OCI-LY7 (cell line): ENCODE results near the gene VEGFB. TPM values are rescaled to one million over a fixed set of nuclear protein-coding genes. Genes with fewer than 3 reads are reported as not detected.

ENCODE experiments used
- BruUV-seq: library from RNA; stranded (reverse); fragments of 400-500 nt; replicated peaks from 2 replicates; lab custom pipeline; 2021; lab: Mats Ljungman, UMichigan
- CTCF ChIA-PET: fragments of 300-600 bp; sonication (Branson Sonifier 250); formaldehyde crosslinking; loops from one replicate; lab custom pipeline; 2022; ENCODE audit warnings: antibody characterized with exemption; ENCODE audit not compliant: unreplicated experiment; lab: Charles Lee
- POLR2A ChIA-PET: fragments of 300-600 bp; sonication (Branson Sonifier 250); formaldehyde crosslinking; loops from one replicate; lab custom pipeline; 2022; ENCODE audit warnings: antibody characterized with exemption; lab: Charles Lee
- DNase-seq: peaks from one replicate; pipeline ENCODE4 v3.0.0-alpha.2; 2015; ENCODE audit warnings: low spot score
- H2AFZ ChIP-seq: fragments of 200-600 bp; sonication (generic), shearing (Covaris generic); 2 replicates; pipeline ENCODE4 v1.6.1; 2014; ENCODE audit warnings: mild to moderate bottlenecking, antibody characterized with exemption, low read length, moderate library complexity
- H3K27ac ChIP-seq: fragments of 200-600 bp; sonication (generic); 2 replicates; pipeline ENCODE4 v1.5.1; 2014; ENCODE audit warnings: mixed run types, low read depth, mild to moderate bottlenecking, moderate library complexity, low read length, inconsistent platforms; ENCODE audit not compliant: poor library complexity, severe bottlenecking
- H3K36me3 ChIP-seq: fragments of 200-600 bp; sonication (generic); 2 replicates; pipeline ENCODE4 v1.6.1; 2014; ENCODE audit warnings: mild to moderate bottlenecking, antibody characterized with exemption, low read length, moderate library complexity, mixed read lengths; ENCODE audit not compliant: insufficient read depth
- H3K4me1 ChIP-seq: fragments of 200-600 bp; sonication (generic); 2 replicates; pipeline ENCODE4 v1.5.1; 2014; ENCODE audit warnings: mild to moderate bottlenecking, low read length; ENCODE audit not compliant: insufficient read depth, poor library complexity, severe bottlenecking
- H3K4me2 ChIP-seq: fragments of 200-600 bp; sonication (generic); 2 replicates; pipeline ENCODE4 v1.6.1; 2014; ENCODE audit warnings: mild to moderate bottlenecking, low read length
- H3K4me3 ChIP-seq: fragments of 200-600 bp; sonication (generic); 2 replicates; pipeline ENCODE4 v1.5.1; 2014; ENCODE audit warnings: mild to moderate bottlenecking, low read depth, low read length; ENCODE audit not compliant: poor library complexity, severe bottlenecking
- H3K79me2 ChIP-seq: fragments of 200-600 bp; sonication (generic); 2 replicates; pipeline ENCODE4 v1.6.1; 2016; ENCODE audit warnings: low read depth, mild to moderate bottlenecking, low read length, moderate library complexity, mixed read lengths; ENCODE audit not compliant: insufficient read depth
- H3K9me2 ChIP-seq: fragments of 200-600 bp; sonication (generic); 2 replicates; pipeline ENCODE4 v1.6.1; 2016; ENCODE audit warnings: mild to moderate bottlenecking, low read length, mixed read lengths; ENCODE audit not compliant: insufficient read depth
- H3K9me3 ChIP-seq: fragments of 200-600 bp; sonication (generic); 2 replicates; pipeline ENCODE4 v1.6.1; 2014; ENCODE audit warnings: mild to moderate bottlenecking, mixed run types, low read length, mixed read lengths
- H4K20me1 ChIP-seq: fragments of 200-600 bp; sonication (generic); 2 replicates; pipeline ENCODE4 v1.6.1; 2014; ENCODE audit warnings: mild to moderate bottlenecking, antibody characterized with exemption, low read length, moderate library complexity, mixed read lengths; ENCODE audit not compliant: insufficient read depth
- CTCF ChIP-seq: fragments of 200-600 bp; sonication (generic); conservative IDR thresholded peaks from 2 replicates; pipeline ENCODE4 v1.5.1; 2014; ENCODE audit warnings: mild to moderate bottlenecking, antibody characterized with exemption, low read length, moderate library complexity, mixed read lengths
- EZH2phosphoT487 ChIP-seq: fragments of 200-600 bp; sonication (generic); IDR thresholded peaks from 2 replicates; pipeline ENCODE4 v1.6.1; 2018; ENCODE audit warnings: low read depth, borderline replicate concordance, mild to moderate bottlenecking, mixed run types, antibody characterized with exemption, low read length, moderate library complexity, mixed read lengths
- intact Hi-C: fragments of 100-400 bp; cut with micrococcal nuclease; formaldehyde crosslinking; loops from one replicate; pipeline ENCODE4 v1.10.0; 2022; ENCODE audit not compliant: unreplicated experiment
- total RNA-seq, 2 experiments: library from RNA; depleted of rRNA in 1 of 2; stranded (reverse); fragments of >200 nt in 1 of 2; shearing (Covaris generic) in 1 of 2; gene quantifications; 2 replicates each; pipeline ENCODE4 v1.2.3, GENCODE V29; 2014 to 2022

VEGFB gene
- total RNA-seq, 2 experiments from 2014 or later: 35.3 to 59.6 TPM

GRCh38 chr11:64227405-64227956 is 6.9 kb upstream of the VEGFB start:
- Histone ChIP-seq H3K36me3 (peaks cover 25% of the 10 kb centered on the region), H4K20me1 (no peaks in the 10 kb centered on the region), H3K4me1 (peaks cover 44% of the 10 kb centered on the region), H2AFZ (no peak overlapping the region), H3K4me3 (peak overlapping the region; percentile 83), H3K9me2 (no peaks in the 10 kb centered on the region), H3K79me2 (peaks cover 8% of the 10 kb centered on the region; the same call in 1 of the 2 replicates), H3K4me2 (peak overlapping the region; percentile 99), H3K9me3 (no peaks in the 10 kb centered on the region), H3K27ac (peak overlapping the region; percentile 77)
- intact Hi-C loops: no loop called here
- no peak for TF ChIP-seq EZH2phosphoT487
- no peak for TF ChIP-seq CTCF
- ChIA-PET CTCF (interaction anchor here (1.3 kb wide), 1 partner anchor 21 kb away, joined by 4 read pairs; the partner anchor contains the start of gene FERMT3), POLR2A (interaction anchor here (1.2 to 4.4 kb wide), 3 partner anchors 9 to 22 kb away, joined by 3 to 29 read pairs (median 7); partner anchors contain the start of gene FERMT3)
- BruUV-seq: no TSS peak
- no peak for DNase-seq

- Histone ChIP-seq H3K4me2 (peak overlapping the region; percentile 94), H3K4me1 (peaks cover 50% of the 10 kb centered on the region), H2AFZ (no peak overlapping the region; the same call in 1 of the 2 replicates), H3K4me3 (peak overlapping the region; percentile 72), H3K36me3 (peaks cover 10% of the 10 kb centered on the region; the same call in 1 of the 2 replicates), H4K20me1 (no peaks in the 10 kb centered on the region), H3K27ac (peak overlapping the region; percentile 66), H3K9me3 (no peaks in the 10 kb centered on the region), H3K9me2 (no peaks in the 10 kb centered on the region), H3K79me2 (peaks cover 8% of the 10 kb centered on the region; the same call in 1 of the 2 replicates)
- no TSS peak for BruUV-seq
- DNase-seq: no peak
- TF ChIP-seq CTCF (no peak), EZH2phosphoT487 (no peak)
- intact Hi-C loops: no loop called here
- ChIA-PET CTCF (no interaction called here), POLR2A (interaction anchor here (0.7 to 4.4 kb wide), 5 partner anchors 16 to 106 kb away, joined by 3 to 29 read pairs (median 4); partner anchors contain the start of gene FERMT3)
Measured at GRCh38 chr11:64229090-64229743, 5.2 kb upstream of the VEGFB start.
